Loucy (cell line): Measurements from ENCODE around the gene ZFPM1.

Source experiments
- H2AFZ ChIP-seq: fragments of 200-600 bp; sonication (generic); 2 replicates; pipeline ENCODE4 v1.6.0; 2016; ENCODE audit warnings: antibody characterized with exemption, mild to moderate bottlenecking, low read length, moderate library complexity
- H3F3A ChIP-seq: fragments of 200-600 bp; 2 replicates; pipeline ENCODE4 v1.6.0; 2016; ENCODE audit warnings: antibody characterized with exemption, low read depth, mild to moderate bottlenecking
- H3K27me3 ChIP-seq: fragments of 200-600 bp; sonication (generic); 2 replicates; pipeline ENCODE4 v1.6.1; 2014; ENCODE audit warnings: low read length, mild to moderate bottlenecking; ENCODE audit not compliant: insufficient read depth, poor library complexity, severe bottlenecking
- H3K36me3 ChIP-seq: fragments of 200-600 bp; sonication (generic); 2 replicates; pipeline ENCODE4 v1.6.1; 2016; ENCODE audit warnings: low read length; ENCODE audit not compliant: insufficient read depth
- H3K4me1 ChIP-seq: fragments of 200-600 bp; sonication (generic); 2 replicates; pipeline ENCODE4 v1.5.1; 2014; ENCODE audit warnings: low read length, mild to moderate bottlenecking; ENCODE audit not compliant: insufficient read depth, poor library complexity, severe bottlenecking
- H3K4me2 ChIP-seq: fragments of 200-600 bp; sonication (generic); 2 replicates; pipeline ENCODE4 v1.6.0; 2014; ENCODE audit warnings: antibody characterized with exemption, low read length, low read depth, mild to moderate bottlenecking; ENCODE audit not compliant: poor library complexity, severe bottlenecking
- H3K4me3 ChIP-seq: fragments of 200-600 bp; sonication (generic); 2 replicates; pipeline ENCODE4 v1.5.1; 2014; ENCODE audit warnings: low read length, mild to moderate bottlenecking, mixed read lengths; ENCODE audit not compliant: poor library complexity, severe bottlenecking
- H3K79me2 ChIP-seq: fragments of 200-600 bp; sonication (generic); 2 replicates; pipeline ENCODE4 v1.6.1; 2014; ENCODE audit warnings: low read length; ENCODE audit not compliant: insufficient read depth
- H3K9ac ChIP-seq: fragments of 200-600 bp; sonication (generic); 2 replicates; pipeline ENCODE4 v1.6.0; 2014; ENCODE audit warnings: mild to moderate bottlenecking, low read depth, low read length, moderate library complexity; ENCODE audit not compliant: poor library complexity, severe bottlenecking
- H3K9me2 ChIP-seq: fragments of 200-600 bp; sonication (generic); replicated peaks from 2 replicates; pipeline ENCODE4 v1.6.1; 2016; ENCODE audit warnings: low read depth, low read length, mixed read lengths
- H3K9me3 ChIP-seq: fragments of 200-600 bp; sonication (generic); 2 replicates; pipeline ENCODE4 v1.6.1; 2014; ENCODE audit warnings: mild to moderate bottlenecking, antibody characterized with exemption, low read length, low read depth; ENCODE audit not compliant: insufficient read depth
- H4K20me1 ChIP-seq: fragments of 200-600 bp; sonication (generic); 2 replicates; pipeline ENCODE4 v1.6.0; 2014; ENCODE audit warnings: antibody characterized with exemption, low read length, mild to moderate bottlenecking; ENCODE audit not compliant: insufficient read depth, poor library complexity, severe bottlenecking
- CTCF ChIP-seq: fragments of 200-600 bp; sonication (generic); conservative IDR thresholded peaks from 2 replicates; pipeline ENCODE4 v1.5.1; 2014; ENCODE audit warnings: mild to moderate bottlenecking, antibody characterized with exemption, low read length
- EZH2phosphoT487 ChIP-seq: fragments of 200-600 bp; IDR thresholded peaks from 2 replicates; pipeline ENCODE4 v1.6.1; 2018; ENCODE audit warnings: antibody characterized with exemption, mild to moderate bottlenecking, moderate library complexity, borderline replicate concordance

ZFPM1 gene

DNA sequence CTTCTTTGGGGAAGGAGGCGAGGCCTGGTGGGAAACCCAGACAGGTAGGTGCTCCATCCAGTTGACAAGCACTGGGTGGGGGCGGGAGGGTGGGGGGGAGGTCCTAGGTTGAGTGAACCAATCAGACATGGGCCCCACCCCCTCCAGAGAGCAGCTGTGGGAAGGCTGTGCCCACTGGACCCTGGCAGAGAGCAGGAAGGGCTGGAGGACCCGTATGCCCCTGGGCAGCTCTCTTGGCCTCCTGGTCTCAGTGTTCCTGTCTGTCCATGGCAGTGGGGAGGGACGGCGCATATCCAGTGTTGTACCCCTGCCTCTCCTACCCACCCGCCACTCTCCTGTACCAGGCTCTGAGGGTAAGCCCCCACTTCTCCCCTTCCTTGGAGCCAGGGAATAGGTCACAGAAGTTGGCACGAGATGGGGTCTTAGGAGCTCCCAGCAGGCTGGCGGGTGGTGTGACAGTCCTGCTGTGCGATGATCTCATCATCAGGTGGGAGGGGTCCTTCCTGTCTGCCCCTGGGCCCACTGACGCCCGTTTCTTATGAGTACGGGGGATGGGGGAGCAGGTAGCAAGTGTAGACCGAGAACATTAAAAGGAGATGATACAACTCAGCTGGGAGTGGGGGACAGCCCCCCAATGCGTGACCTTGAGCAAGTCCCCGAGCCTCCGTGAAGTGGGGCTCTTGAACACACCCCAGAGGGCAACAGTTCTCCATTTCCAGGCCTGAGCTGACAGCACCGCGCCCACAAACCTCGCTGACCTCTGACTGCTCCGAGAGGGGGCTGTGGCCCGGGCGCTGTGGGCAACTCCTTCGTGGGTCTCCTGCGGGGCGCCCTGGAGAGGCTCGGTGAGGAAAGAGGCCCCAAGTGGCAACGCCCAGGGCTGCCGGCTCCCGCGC, 1.2 kb upstream of the ZFPM1 start:
- Histone ChIP-seq H3K36me3 (no peaks in the 10 kb centered on the region), H3K9me3 (no peaks in the 10 kb centered on the region), H2AFZ (no peak overlapping the region), H3K79me2 (peaks cover 26% of the 10 kb centered on the region), H3K4me1 (peaks cover 9% of the 10 kb centered on the region), H3K9me2 (no peaks in the 10 kb centered on the region), H3K4me3 (no peak overlapping the region), H3K27me3 (no peaks in the 10 kb centered on the region), H3K9ac (no peak overlapping the region), H3F3A (peaks cover 3% of the 10 kb centered on the region; the same call in 1 of the 2 replicates), H4K20me1 (peaks cover 15% of the 10 kb centered on the region), H3K4me2 (peak overlapping the region; percentile 48)
- TF ChIP-seq CTCF = no peak
- TF ChIP-seq EZH2phosphoT487 = no peak

GRCh38 chr16:88452482-88453216, 431 bp upstream of the ZFPM1 start:
- Histone ChIP-seq H3K36me3 (no peaks in the 10 kb centered on the region), H3K4me1 (peaks cover 11% of the 10 kb centered on the region), H3F3A (peaks cover 3% of the 10 kb centered on the region; the same call in 1 of the 2 replicates), H3K9ac (peak overlapping the region; percentile 58), H4K20me1 (peaks cover 23% of the 10 kb centered on the region), H2AFZ (peak overlapping the region; percentile 88), H3K4me3 (peak overlapping the region; percentile 77), H3K4me2 (peak overlapping the region; percentile 48), H3K79me2 (peaks cover 34% of the 10 kb centered on the region), H3K9me2 (no peaks in the 10 kb centered on the region), H3K27me3 (no peaks in the 10 kb centered on the region), H3K9me3 (no peaks in the 10 kb centered on the region)
- TF ChIP-seq EZH2phosphoT487 (no peak), CTCF (no peak)

GRCh38 chr16:88453611-88454522, 787 bp downstream of the ZFPM1 start:
- Histone ChIP-seq H3K36me3 (no peaks in the 10 kb centered on the region), H3K4me3 (peak overlapping the region; percentile 89), H3K9me3 (no peaks in the 10 kb centered on the region), H3K79me2 (peaks cover 46% of the 10 kb centered on the region), H3K9ac (peak overlapping the region; percentile 91), H3K4me1 (peaks cover 22% of the 10 kb centered on the region), H3K4me2 (peak overlapping the region; percentile 73), H4K20me1 (peaks cover 35% of the 10 kb centered on the region), H3K9me2 (no peaks in the 10 kb centered on the region), H2AFZ (no peak overlapping the region), H3K27me3 (no peaks in the 10 kb centered on the region), H3F3A (peaks cover 3% of the 10 kb centered on the region; the same call in 1 of the 2 replicates)
- no peak for TF ChIP-seq EZH2phosphoT487
- no peak for TF ChIP-seq CTCF
